Panc1 (cell line): ENCODE data around the gene BANF1. TPM values are rescaled to one million over a fixed set of nuclear protein-coding genes. Genes with fewer than 3 reads are reported as not detected.
A peak's percentile ranks its signal among the peaks of the same experiment; 100 is the strongest.

ENCODE experiments used
- ATAC-seq: fragments of 200-7000 bp; cut with Tn5 transposase; 2 replicates; pipeline ENCODE4 v1.9.1; 2020; ENCODE audit warnings: mild to moderate bottlenecking, moderate library complexity
- BruUV-seq: library from RNA; stranded (reverse); fragments of 400-500 nt; replicated peaks from 2 replicates; lab custom pipeline; 2021; lab: Mats Ljungman, UMichigan
- CTCF ChIA-PET: fragments of 300-600 bp; sonication (Branson Sonifier 250); formaldehyde crosslinking; loops from one replicate; lab custom pipeline; 2022; ENCODE audit warnings: antibody characterized with exemption; lab: Charles Lee
- POLR2A ChIA-PET: fragments of 300-600 bp; sonication (Branson Sonifier 250); formaldehyde crosslinking; loops from one replicate; lab custom pipeline; 2022; ENCODE audit warnings: antibody characterized with exemption; lab: Charles Lee
- DNase-seq: peaks from one replicate; pipeline ENCODE4 v3.0.0-alpha.2; 2010; ENCODE audit warnings: low read depth, low spot score
- H3K27ac ChIP-seq: 2 replicates; pipeline ENCODE4 v1.5.1; 2011; ENCODE audit warnings: mild to moderate bottlenecking, low read length, inconsistent platforms
- H3K27me3 ChIP-seq: fragments of 200-500 bp; sonication (Bioruptor generic); 2 replicates; pipeline ENCODE4 v1.6.0; 2014; ENCODE audit warnings: low read length, inconsistent platforms; ENCODE audit not compliant: control insufficient read depth, insufficient read depth
- H3K36me3 ChIP-seq: fragments of 200-500 bp; sonication (Bioruptor generic); 2 replicates; pipeline ENCODE4 v1.5.1; 2014; ENCODE audit warnings: inconsistent platforms, mild to moderate bottlenecking, low read length, moderate library complexity; ENCODE audit not compliant: control insufficient read depth, insufficient read depth
- H3K4me1 ChIP-seq: 2 replicates; pipeline ENCODE4 v1.5.1; 2011; ENCODE audit warnings: inconsistent platforms, mild to moderate bottlenecking, low read length, moderate library complexity; ENCODE audit not compliant: control insufficient read depth, insufficient read depth
- H3K4me3 ChIP-seq, 2 experiments: 2 replicates each; pipeline ENCODE4 v1.5.1; 2011 to 2012; ENCODE audit warnings: low read depth in 2 of 2, low read length in 2 of 2, mild to moderate bottlenecking in 2 of 2, inconsistent platforms in 1 of 2, moderate library complexity in 1 of 2
- H3K9me3 ChIP-seq: fragments of 200-500 bp; sonication (Bioruptor generic); 2 replicates; pipeline ENCODE4 v1.5.1; 2014; ENCODE audit warnings: low read depth, mild to moderate bottlenecking, inconsistent platforms, low read length, moderate library complexity; ENCODE audit not compliant: control insufficient read depth, insufficient read depth
- CTCF ChIP-seq: fragments of 450-650 bp; IDR thresholded peaks from 2 replicates; pipeline ENCODE4 v1.5.1; 2017; ENCODE audit warnings: mild to moderate bottlenecking
- POLR2AphosphoS5 ChIP-seq: IDR thresholded peaks from 2 replicates; pipeline ENCODE4 v1.6.1; 2012; ENCODE audit warnings: mild to moderate bottlenecking, low read depth, low read length, moderate library complexity
- REST ChIP-seq, 2 experiments: IDR thresholded peaks; 2 replicates each; pipeline ENCODE4 v1.6.1; 2011 to 2012; ENCODE audit warnings: low read depth in 2 of 2, control low read depth in 1 of 2, low read length in 1 of 2, mild to moderate bottlenecking in 1 of 2, moderate library complexity in 1 of 2; ENCODE audit not compliant: insufficient read depth in 1 of 2
- SIN3A ChIP-seq: IDR thresholded peaks from 2 replicates; pipeline ENCODE4 v1.6.1; 2012; ENCODE audit warnings: low read depth, mild to moderate bottlenecking, low read length, moderate library complexity, borderline replicate concordance; ENCODE audit not compliant: insufficient read depth
- TCF7L2 ChIP-seq: IDR thresholded peaks from 2 replicates; pipeline ENCODE4 v1.6.1; 2011; ENCODE audit warnings: mild to moderate bottlenecking, low read depth, low read length, inconsistent platforms
- in situ Hi-C: cut with HindIII; loops from 2 replicates; pipeline ENCODE4 v1.10.0; 2016; ENCODE audit warnings: low sequenced_read_pairs, low pct_unique_long_range_greater_than_20kb
- intact Hi-C: fragments of 100-400 bp; cut with micrococcal nuclease; formaldehyde crosslinking; loops from one replicate; pipeline ENCODE4 v1.10.0; 2022; ENCODE audit not compliant: unreplicated experiment
- total RNA-seq: library from RNA; stranded (reverse); gene quantifications from one replicate; pipeline ENCODE4 v1.2.1, GENCODE V29; 2021; ENCODE audit not compliant: unreplicated experiment

Gene BANF1
- total RNA-seq, 1 experiment from 2014 or later: 494 TPM

GRCh38 chr11:66012946-66013761, 10.9 kb downstream of the BANF1 start:
- DNase-seq (no peak), ATAC-seq (no peak)
- intact Hi-C loops (no loop called here), in situ Hi-C loops (no loop called here)
- Histone ChIP-seq H3K4me3 (no peak overlapping the region), H3K27me3 (no peaks in the 10 kb centered on the region), H3K4me1 (peaks cover 27% of the 10 kb centered on the region), H3K36me3 (no peaks in the 10 kb centered on the region), H3K9me3 (no peaks in the 10 kb centered on the region), H3K27ac (no peak overlapping the region)
- ChIA-PET CTCF (interaction anchor here (1.0 kb wide), 1 partner anchor 38 kb away, joined by 3 read pairs; no protein-coding TSS in a partner anchor), POLR2A (no interaction called here)
- TF ChIP-seq TCF7L2: no peak
- peak; percentile 80 for TF ChIP-seq REST (IDR thresholded peaks at IDR 0.05; ENCODE audit: insufficient read depth in 1 of 2, low read depth in 2 of 2, low read length in 1 of 2)
- BruUV-seq: no TSS peak

- BruUV-seq: no TSS peak
- no peaks in the 10 kb centered on the region for H3K27me3 ChIP-seq
- CTCF ChIA-PET: interaction anchor here (1.0 kb wide), 1 partner anchor 38 kb away, joined by 3 read pairs; no protein-coding TSS in a partner anchor
- in situ Hi-C loops: no loop called here
- POLR2A ChIA-PET: no interaction called here
- no peaks in the 10 kb centered on the region for H3K9me3 ChIP-seq
- peaks cover 23% of the 10 kb centered on the region for H3K4me1 ChIP-seq
- H3K27ac ChIP-seq: no peak overlapping the region
- TF ChIP-seq SIN3A (no peak), TCF7L2 (no peak), CTCF (no peak)
- no peak for ATAC-seq
- no peaks in the 10 kb centered on the region for H3K36me3 ChIP-seq
- intact Hi-C loops: no loop called here
- DNase-seq: no peak
- no peak overlapping the region for H3K4me3 ChIP-seq
These were observed 11.4 kb downstream of the BANF1 start for GRCh38 chr11:66013762-66014100.

GRCh38 chr11:66014804-66015453, 12.6 kb downstream of the BANF1 start:
- Histone ChIP-seq H3K4me3 (no peak overlapping the region), H3K27me3 (no peaks in the 10 kb centered on the region), H3K4me1 (peaks cover 19% of the 10 kb centered on the region), H3K36me3 (no peaks in the 10 kb centered on the region), H3K27ac (peak overlapping the region; percentile 58), H3K9me3 (no peaks in the 10 kb centered on the region)
- TF ChIP-seq TCF7L2: no peak
- no peak for TF ChIP-seq POLR2AphosphoS5
- no peak for TF ChIP-seq REST (IDR thresholded peaks at IDR 0.05; ENCODE audit: insufficient read depth in 1 of 2, low read depth in 2 of 2, low read length in 1 of 2)
- no peak for TF ChIP-seq CTCF
- no peak for TF ChIP-seq SIN3A
- ChIA-PET CTCF (no interaction called here), POLR2A (interaction anchor here (0.5 kb wide), 2 partner anchors 135 to 146 kb away, joined by 4 to 5 read pairs; no protein-coding TSS in a partner anchor)
- intact Hi-C loops (no loop called here), in situ Hi-C loops (no loop called here)
- no TSS peak for BruUV-seq
- ATAC-seq: peak; percentile 56
- no peak for DNase-seq
